Endometrium (tissue), 2 donors: ENCODE data around the gene LMO7.
A peak's percentile ranks its signal among the peaks of the same experiment; 100 is the strongest.
"Not testable (repeated sequence)": the region's sequence is repeated elsewhere in the genome, so short reads cannot be mapped to it uniquely, and the experiment has no call there.

Experiments
- FAIRE-seq: peaks from 2 replicates; lab custom pipeline; 2012; peaks lifted over from hg19 to GRCh38; lab: Jason Lieb, UNC
- donor health status: control.
- donor health status: control.

The LMO7 gene

GRCh38 chr13:75647126-75647784 lies 11.1 kb downstream of the LMO7 start:
- FAIRE-seq, result no peak

- FAIRE-seq, result no peak
Measured at GRCh38 chr13:75648446-75648845, 12.3 kb downstream of the LMO7 start.

GRCh38 chr13:75651013-75651412 lies 14.9 kb downstream of the LMO7 start:
- FAIRE-seq, result no peak

- no peak for FAIRE-seq
Measured at GRCh38 chr13:75652726-75653125, 16.6 kb downstream of the LMO7 start.

- no peak for FAIRE-seq
Measured at GRCh38 chr13:75656425-75656989, 20.4 kb downstream of the LMO7 start.

- FAIRE-seq, result no peak
Measured at GRCh38 chr13:75657111-75657510, 21.0 kb downstream of the LMO7 start.

- FAIRE-seq, result no peak
Measured at GRCh38 chr13:75660694-75661093, 24.6 kb downstream of the LMO7 start.

- FAIRE-seq, result no peak
Measured at GRCh38 chr13:75661443-75661842, 25.3 kb downstream of the LMO7 start.

GRCh38 chr13:75666646-75667351 lies 30.7 kb downstream of the LMO7 start:
- no peak for FAIRE-seq

GRCh38 chr13:75669706-75670105 lies 33.6 kb downstream of the LMO7 start:
- no peak for FAIRE-seq

- FAIRE-seq, result peak; percentile 62
Measured at GRCh38 chr13:75670496-75670895, 34.4 kb downstream of the LMO7 start.

- FAIRE-seq, result no peak
Measured at GRCh38 chr13:75675421-75675820, 39.3 kb downstream of the LMO7 start.

- no peak for FAIRE-seq
Measured at GRCh38 chr13:75679459-75679858, 43.3 kb downstream of the LMO7 start.

GRCh38 chr13:75680251-75680650 lies 44.1 kb downstream of the LMO7 start:
- not testable (repeated sequence) for FAIRE-seq

- FAIRE-seq, result no peak
Measured at GRCh38 chr13:75682326-75682725, 46.2 kb downstream of the LMO7 start.

GRCh38 chr13:75685239-75685697 lies 49.1 kb downstream of the LMO7 start:
- FAIRE-seq, result no peak

GRCh38 chr13:75687150-75687763 lies 51.1 kb downstream of the LMO7 start:
- FAIRE-seq, result no peak

GRCh38 chr13:75689686-75690085 lies 53.6 kb downstream of the LMO7 start:
- no peak for FAIRE-seq

- FAIRE-seq, result no peak
Measured at GRCh38 chr13:75690607-75691006, 54.5 kb downstream of the LMO7 start.

GRCh38 chr13:75691183-75691582 lies 55.1 kb downstream of the LMO7 start:
- FAIRE-seq, result no peak

GRCh38 chr13:75693227-75693626 lies 57.1 kb downstream of the LMO7 start:
- FAIRE-seq, result no peak

GRCh38 chr13:75694722-75695121 lies 58.6 kb downstream of the LMO7 start:
- FAIRE-seq, result no peak

- FAIRE-seq, result peak; percentile 64
Measured at GRCh38 chr13:75695908-75696307, 59.8 kb downstream of the LMO7 start.
